HEK293 (cell line): ENCODE results near the gene PDE4D.

ENCODE experiments used
- SP3 ChIP-seq: fragments of 450-650 bp; formaldehyde crosslinking; IDR thresholded peaks from 2 replicates; pipeline ENCODE4 v1.5.1; 2016; ENCODE audit warnings: missing biosample characterization, missing genetic modification characterization
- TF ChIP-seq, protein P1 (sequence below): fragments of 450-650 bp; formaldehyde crosslinking; IDR thresholded peaks from 2 replicates; pipeline ENCODE4 v1.5.1; 2016; ENCODE audit warnings: missing biosample characterization, missing genetic modification characterization

- TF ChIP-seq, protein P1, sequence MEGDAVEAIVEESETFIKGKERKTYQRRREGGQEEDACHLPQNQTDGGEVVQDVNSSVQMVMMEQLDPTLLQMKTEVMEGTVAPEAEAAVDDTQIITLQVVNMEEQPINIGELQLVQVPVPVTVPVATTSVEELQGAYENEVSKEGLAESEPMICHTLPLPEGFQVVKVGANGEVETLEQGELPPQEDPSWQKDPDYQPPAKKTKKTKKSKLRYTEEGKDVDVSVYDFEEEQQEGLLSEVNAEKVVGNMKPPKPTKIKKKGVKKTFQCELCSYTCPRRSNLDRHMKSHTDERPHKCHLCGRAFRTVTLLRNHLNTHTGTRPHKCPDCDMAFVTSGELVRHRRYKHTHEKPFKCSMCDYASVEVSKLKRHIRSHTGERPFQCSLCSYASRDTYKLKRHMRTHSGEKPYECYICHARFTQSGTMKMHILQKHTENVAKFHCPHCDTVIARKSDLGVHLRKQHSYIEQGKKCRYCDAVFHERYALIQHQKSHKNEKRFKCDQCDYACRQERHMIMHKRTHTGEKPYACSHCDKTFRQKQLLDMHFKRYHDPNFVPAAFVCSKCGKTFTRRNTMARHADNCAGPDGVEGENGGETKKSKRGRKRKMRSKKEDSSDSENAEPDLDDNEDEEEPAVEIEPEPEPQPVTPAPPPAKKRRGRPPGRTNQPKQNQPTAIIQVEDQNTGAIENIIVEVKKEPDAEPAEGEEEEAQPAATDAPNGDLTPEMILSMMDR = no peak
- no peak for TF ChIP-seq SP3 (tag by site-specific recombination)
Observed at GRCh38 chr5:58974601-58975000, 918.9 kb downstream of the PDE4D start.
